Stimulated activated CD8-positive, alpha-beta memory T cell treated with anti-CD3 and anti-CD28 coated beads, Interleukin-12 subunit alpha, Interleukin-12 subunit beta, amount 100 ng/mL, for 4 hours (primary cell): ENCODE results near the gene FABP3.
"Not testable (repeated sequence)": the region's sequence is repeated elsewhere in the genome, so short reads cannot be mapped to it uniquely, and the experiment has no call there.

Experiments used
- DNase-seq: peaks from one replicate; pipeline ENCODE4 v3.0.0-alpha.2; 2020; ENCODE audit warnings: low read depth

FABP3 gene

DNA sequence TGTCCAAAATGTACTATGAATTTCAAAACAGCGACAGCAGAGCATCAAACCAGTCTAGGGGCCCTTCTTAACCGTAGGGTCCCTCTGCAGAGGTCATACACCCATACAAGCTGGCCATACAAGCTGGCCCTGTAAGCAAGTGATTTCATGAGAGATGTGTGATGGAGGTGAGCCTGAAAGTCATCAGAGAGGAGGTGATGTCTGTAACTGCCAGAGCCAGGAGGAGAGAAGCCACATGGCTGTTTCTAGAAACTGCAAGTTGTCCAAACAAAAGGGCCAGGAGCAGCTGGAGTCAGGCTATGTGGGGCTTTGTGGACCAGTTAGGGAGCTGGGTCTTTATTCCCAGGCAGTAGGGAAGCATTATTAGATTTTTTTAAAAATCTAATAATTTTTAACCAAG, 25.4 kb upstream of the FABP3 start:
- DNase-seq, result no peak

DNA sequence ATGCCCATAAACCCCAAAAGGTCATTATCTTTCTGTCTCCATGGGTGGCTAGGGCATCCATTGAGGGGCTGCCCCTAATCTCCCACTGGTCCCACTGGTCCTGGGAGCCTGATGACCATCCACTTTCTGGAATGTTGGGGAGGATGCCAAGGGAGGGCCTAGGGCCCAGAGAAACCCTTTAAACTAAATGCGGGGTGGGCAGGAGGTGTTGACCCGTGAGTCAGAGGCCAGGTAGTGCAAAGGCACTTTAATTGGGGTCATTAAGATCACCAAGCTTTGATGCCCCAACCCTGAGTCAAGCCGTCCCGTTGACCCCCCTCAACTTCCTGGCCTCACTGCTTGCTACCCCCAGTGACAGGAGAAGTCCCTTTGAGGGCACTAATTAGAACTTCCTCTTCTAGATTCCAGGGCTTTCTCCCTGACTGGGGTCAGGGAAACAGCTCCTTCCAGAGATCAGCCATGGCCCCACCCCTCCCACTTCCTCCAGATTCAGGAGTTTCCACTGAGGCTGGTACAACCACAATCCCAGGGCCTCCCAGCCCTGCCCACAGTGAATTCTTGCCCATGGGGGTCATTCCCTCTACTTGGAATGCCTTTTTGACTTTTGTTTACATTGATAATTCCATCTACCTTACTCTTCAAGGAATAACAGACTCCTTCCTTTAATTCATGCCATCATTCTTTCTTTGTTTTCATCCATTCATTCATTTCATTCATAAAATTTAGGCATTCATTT, 24.7 kb upstream of the FABP3 start:
- DNase-seq, result no peak

DNA sequence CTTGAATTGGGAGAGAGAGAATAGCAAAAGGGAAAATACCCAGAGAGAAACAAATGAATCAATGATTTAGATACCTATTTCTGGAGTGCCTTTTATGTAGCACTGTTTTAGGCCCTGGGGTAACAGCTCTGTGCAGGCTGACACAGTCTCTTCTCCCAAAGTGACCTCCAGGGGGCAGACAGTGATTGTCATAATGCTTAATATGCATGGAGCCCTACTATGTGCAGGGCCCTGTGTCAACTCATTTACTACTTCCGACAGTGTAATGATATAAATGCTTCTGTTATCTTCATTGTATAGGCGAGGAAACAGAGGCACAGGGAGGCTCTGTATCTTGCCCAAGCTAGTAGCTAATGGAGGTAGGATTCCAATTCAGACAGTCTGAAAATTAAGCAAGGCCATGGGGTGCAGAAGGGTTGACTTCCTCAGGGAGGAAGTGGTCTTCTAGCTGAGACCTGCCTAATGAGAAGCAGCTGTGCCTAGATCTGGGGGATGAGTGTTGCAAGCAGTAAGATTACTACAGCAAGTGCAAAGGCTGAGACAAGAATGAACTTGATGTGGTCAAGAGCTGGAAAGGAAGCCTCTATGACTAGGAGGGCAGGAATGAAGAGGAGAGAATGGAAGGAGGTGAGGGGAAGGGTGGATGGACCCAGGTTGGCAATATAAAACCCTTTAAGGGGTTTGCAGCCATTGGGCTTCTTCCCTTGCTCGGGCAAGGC, 23.9 kb upstream of the FABP3 start:
- DNase-seq, result no peak

DNA sequence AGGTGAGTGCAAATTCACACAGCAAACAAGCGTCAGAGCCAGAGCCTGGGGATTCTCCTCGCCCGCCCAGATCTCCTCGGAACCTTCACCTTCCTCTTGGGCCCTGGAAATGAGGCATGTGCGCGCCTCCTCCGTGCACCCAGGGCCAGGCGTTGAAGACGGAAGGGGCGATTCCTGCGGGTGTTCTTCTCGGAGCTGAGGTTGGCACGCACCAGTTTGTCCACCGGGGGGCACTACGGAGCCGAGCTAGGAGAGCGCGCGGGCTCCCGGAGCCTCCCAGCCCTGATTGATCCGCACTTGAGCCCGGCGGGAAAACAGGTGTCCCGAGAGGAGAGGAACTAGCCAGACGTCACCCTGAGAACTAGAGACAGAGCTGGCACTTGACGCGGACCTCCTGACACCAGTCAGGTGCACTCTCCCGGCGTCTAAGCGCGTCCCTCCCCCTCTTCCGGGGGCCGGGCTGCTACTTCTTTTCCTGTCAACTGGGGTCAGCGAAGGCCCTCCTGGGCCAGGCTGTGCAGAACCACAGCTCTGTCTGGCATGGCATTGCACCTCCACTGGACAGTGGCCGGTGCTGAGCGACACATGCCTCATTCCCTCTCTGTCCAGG, 21.8 kb upstream of the FABP3 start:
- DNase-seq, result peak; percentile 49

DNA sequence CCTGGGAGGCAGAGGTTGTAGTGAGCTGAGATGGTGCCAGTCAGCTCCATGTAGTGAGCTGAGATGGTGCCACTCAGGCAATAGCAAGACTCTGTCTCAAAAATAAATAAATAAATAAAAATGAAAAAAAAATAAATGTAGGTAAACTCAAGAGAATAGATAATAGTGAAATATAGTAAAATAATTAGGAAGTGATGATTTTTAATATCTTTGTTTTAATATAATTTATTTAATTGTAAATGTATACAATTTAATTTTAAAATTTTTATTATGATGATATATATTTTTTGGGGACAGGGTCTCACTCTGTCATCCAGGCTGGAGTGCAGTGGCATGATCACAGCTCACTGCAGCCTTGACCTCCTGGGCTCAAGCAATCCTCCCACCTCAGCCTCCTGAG, 20.6 kb upstream of the FABP3 start:
- DNase-seq, result no peak

DNA sequence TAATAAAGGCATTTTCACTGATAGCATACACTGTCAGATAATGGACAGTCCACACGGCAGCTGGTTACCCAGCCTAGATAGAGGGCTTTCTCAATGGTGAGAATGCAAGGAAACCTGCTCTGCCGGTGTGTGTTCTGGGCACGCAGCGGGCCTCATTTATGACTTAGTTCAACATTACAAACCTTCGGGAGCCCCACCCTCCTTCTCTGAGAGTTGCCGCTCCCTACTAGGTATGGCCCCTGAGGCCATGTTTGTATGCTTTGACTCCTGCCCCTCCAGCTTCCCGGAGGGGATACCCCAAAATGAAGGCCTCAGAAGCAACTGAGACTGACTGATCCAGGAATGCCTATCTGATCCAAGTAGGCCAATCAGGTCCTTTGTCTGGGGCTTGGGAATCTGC, 17.2 kb upstream of the FABP3 start:
- no peak for DNase-seq

DNA sequence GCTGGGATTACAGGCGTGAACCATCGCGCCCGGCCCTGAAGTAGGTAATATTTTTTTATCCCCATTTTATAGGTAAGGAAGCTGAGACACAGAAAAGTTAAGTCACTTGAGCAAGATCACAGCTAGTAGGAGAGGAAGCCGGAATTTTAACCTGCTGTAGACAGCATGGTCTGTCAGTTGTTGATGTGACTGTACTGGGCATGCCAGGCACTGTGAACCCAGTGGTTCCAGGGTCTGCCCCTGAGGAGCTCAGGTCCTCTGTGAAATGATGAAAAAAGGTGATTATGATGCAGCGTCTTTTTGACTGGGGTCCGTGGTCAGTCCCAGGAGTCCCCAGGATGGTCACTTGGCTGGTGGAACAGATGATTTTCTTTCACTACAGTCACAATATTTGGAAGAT, 16.7 kb upstream of the FABP3 start:
- no peak for DNase-seq

DNA sequence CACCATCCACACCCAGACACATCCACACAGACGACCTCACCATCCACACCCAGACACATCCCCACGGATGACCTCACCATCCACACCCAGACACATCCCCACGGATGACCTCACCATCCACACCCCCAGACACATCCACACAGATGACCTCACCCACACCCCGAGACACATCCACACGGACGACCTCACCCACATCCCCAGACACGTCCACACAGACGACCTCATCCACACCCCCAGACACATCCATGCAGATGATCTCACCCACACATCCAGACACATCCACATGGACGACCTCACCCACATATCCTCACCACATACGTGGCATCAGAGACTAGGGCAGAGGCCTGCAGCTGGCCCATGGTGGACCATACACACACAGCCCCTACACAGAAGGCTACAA, 14.7 kb upstream of the FABP3 start:
- DNase-seq, result no peak

DNA sequence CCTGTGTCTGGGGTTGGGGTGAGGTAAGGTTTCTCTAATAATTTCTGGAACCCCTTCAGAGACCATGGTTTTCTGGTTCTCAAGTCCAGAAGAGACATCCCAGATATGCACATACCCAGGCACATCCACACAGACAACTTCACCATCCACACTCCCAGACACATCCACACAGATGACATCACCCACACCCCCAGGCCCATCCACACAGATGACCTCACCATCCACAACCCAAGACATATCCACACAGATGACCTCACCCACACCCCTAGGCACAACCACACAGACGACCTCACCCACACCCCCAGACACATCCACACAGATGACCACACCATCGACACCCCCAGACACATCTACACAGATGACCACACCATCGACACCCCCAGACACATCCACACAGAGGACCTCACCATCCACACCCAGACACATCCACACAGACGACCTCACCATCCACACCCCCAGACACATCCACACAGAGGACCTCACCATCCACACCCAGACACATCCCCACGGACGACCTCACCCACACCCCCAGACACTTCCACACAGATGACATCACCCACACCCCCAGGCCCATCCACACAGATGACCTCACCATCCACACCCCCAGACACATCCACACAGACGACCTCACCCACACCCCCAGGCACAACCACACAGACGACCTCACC, 13.8 kb upstream of the FABP3 start:
- DNase-seq, result not testable (repeated sequence)

DNA sequence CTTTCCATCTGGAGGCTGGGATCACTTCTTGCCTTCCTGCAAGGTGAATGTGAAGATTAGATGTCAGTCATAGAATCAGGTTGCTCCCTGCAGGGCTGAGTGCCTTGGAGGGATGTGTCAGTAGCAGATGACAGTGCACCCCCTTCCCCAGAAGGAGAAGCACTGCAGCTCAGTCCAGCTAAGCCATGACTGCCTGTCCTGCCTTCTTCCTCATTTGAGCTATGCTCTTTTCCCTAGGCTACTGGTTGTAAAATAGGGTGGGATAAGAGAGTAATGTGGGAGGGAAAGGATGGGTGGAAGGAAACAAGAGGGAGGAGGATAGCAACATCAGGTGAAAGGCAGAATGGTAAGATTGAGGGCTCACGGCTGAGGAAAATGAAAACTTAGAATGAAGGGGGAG, 11.1 kb upstream of the FABP3 start:
- DNase-seq, result no peak

DNA sequence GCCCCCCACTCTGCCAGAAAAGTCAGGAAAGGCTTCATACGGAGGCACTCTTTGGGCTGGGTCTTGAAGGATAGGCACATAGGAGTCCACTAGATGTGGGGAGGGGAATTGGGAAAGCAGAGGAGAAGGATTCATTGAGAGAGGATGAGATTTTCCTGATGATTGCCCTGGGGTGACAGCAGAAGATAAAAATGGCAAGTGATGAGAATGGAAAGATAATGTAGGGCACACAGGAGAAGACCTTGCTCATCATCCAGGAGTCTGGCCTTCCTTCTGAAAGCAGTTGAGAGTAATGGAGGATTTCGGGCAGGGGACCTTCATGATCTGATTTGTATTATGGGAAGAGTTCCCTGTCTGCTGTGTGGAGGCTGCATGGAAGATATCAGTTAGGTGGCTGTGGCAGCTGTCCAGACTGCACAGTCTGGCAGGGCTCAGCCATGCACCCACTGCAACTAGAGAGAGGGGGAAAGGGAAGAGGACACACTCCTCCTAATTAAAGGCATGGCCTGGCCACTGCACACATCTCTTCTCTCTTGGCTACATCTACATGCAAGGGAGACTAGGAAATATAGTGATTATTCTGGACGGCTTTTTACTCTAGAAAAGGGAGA, 9.6 kb upstream of the FABP3 start:
- no peak for DNase-seq

DNA sequence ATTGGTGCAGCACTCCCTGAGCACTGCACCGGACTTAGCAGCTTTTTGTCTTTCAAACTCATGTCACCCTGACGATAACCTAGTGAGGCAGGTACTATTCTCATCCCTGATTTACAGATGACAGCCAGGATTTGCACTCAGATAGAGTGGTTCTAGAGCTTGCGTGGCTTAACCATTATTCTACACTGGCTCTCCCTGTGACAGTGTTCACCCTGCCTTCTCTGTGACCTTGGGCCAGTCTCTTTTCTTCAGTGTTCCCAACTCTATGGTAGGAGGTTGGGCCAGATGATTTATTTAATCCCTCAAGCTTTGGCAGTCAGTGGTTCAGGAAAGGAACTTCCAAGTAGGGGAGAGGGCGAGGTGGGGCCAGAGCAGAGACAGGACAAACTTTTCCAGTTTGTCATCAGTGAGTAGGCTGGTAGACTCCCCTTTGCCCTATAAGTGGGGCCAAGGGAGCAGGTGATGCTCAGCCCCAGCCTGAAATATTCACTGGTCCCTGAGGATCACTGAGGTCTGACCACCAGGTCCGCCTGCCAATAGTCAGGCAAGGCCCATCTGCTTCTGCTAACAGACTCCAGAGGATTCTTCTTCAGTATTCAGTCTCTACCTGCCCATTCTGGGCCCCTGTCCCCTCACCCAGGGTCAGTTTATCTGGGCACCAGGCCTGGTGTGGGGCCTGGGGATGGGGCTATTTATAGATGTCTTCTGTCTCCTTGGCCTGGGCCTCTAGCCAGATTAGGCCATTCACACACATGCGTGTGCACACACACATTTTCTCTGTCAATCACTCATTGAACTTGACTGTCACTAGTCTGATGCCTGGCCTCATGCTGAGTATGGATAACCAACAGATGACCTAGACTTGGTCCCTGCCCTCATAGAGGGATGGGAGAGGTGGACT, 8.8 kb upstream of the FABP3 start:
- DNase-seq, result no peak

DNA sequence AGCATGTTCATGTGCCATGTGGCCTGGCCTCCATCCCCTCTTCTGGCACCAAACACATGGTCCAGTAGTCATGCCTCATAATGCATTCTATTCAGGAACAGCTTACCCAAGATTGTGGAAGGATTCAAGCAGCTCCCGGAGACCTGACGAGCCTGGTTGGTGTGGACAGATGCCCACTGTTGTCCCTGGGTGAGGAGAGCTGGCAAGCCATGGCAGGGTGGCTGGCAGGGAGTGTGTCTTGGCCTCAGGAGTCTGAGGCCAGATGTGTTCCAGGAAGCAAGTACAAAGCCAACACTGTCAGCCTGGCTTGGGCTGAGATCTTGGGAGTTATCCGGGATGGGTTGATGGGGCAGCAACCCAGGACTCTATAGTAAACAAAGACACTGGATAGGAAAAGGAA, 7.3 kb upstream of the FABP3 start:
- DNase-seq, result no peak

DNA sequence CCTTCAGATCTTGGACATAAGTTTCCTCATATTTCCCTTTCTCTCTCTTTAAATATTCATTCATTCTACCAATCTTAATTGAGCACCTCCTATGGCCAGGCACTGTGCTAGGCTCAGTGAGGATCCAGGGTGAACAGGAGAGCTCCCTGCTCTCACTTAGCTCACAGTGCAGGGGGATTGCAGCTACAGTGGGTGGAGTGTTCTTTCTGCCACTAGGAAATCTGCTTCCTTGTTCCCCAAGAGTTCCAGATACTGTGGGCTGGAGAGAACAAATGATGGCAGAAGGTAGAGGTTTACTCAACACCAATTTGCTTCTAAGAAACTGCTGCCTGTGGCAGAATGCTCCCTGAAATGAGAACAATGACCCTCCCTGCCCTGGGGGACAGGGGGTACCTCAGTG, 5.1 kb upstream of the FABP3 start:
- DNase-seq, result no peak

DNA sequence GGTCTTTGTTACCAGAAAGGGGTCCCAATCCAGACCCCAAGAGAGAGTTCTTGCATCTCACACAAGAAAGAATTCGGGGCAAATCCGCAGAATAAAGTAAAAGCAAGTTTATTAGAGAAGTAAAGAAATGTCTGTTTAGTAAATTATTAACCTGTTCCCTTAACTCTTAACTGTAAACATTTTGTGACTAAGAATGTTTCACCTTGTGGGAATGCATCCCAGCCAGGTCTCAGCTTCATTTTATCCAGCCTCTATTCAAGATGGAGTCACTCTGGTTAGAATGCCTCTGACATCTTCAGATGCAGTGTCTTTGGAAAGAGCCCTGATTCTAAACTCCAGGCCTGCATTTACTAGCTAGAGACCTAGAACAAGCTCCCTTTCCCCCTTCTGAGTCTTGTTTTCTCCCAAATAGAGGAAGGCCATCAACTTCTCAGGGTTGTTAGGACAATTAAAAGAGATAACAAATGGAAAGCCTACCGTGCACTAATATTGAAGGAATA, 4.5 kb upstream of the FABP3 start:
- DNase-seq, result no peak

DNA sequence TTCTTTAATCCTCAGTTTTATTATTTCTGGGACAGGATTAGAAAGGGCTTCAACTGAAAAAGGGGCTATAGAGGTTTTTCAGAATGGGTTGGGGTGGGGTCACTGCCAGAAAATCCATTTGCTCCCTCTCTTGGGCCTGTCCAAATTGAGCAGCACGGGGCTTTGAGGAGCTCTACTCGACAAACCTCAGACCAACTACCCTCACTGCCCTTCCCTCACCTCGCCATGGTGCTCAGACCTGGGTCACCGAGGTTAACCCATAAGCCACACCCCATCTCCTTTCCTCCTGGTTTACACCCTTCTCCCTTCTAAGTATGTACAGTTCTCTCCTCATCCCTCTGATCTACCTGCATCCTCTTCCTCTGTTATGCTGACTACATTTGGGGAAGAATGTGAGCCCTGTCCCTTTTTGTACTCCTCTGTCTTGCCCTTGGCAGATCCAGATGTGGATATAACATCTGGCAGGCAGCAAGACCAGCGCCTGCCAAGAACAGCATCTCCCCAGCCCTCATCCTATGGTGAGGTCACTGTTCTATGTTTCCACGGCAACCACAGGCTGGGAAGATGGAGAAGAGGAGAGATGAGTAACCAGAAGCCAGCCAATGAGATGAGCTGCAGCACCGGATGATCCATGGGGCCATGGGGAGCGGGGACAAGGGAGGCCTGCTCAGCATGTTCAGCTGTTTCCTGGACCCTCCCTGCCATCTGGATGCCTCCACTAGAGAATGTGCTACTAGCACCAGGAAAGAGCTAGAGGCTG, 3.7 kb upstream of the FABP3 start:
- no peak for DNase-seq

DNA sequence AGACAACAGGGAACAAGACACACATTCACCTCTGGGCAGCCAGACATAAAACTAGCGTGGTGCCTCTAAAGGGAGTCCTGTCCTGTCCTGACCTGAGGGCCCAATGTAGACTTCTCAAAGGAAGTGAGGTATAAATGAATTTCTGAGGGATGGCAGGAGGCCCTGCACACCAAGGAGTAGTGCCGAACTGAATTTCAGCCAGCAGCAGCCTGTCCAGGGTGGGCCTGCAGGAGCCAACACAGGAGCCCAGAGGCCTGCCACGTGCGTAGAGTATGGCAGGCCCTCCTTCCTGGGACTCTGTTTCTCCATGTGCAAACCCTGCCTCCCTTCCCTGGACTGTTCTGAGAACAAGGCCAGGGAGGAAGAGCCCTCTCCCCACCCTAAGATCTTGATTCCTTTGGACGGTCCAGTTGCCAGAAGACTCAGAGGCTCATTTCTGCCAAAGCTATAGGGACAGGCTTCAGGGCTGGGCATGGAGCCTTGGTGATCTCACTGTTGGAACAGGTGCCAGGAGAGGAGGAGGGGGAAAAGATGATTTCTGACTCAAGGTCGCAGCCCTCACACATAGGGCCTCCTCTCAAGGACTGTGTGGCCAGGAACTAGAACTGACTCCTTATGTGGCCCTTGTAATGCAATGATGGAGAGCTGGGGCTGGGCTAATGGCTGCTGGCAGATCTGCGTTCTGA, 1.8 kb upstream of the FABP3 start:
- no peak for DNase-seq

DNA sequence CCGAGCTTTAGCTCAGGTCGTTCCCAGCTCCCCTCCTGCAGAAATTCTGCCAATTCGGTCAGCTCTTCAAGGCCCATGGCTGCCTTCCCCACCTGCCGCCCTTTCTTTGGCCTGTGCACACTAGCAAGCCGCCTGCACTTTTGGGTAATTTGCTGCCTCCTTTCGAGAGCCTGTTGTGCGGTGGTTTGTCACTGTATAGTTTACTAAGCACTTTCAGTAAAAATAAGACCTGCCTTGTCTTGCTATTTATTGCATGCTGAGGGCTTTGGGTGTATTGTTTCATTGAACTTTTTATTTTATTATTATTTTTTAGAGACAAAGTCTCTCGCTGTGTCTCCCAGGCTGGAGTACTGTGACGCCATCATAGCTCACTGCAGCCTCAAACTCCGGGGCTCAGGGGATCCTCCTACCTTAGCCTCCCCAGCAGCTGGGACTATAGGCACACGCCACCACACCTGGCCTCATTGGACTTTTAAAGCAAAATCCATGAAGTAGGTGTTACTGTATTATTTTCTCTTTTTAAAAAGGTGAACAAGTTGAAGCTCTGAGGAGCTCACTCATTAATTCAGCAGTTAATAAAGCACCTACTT, 1.1 kb upstream of the FABP3 start:
- no peak for DNase-seq

DNA sequence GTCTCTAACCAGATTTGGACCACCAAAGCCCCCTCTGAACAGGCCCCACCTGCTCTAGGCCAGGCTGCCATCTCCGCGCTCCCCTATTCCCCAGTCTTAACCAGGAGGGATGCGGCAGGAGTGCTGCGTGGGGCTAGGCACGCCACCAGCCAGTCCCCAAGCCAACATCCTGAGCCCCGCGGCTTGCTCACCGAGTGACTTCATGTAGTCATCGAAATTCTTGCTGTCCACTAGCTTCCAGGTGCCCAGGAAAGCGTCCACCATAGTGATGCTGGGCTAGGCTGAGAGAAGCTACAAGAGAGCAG, 173 bp downstream of the FABP3 start:
- DNase-seq, result no peak

DNA sequence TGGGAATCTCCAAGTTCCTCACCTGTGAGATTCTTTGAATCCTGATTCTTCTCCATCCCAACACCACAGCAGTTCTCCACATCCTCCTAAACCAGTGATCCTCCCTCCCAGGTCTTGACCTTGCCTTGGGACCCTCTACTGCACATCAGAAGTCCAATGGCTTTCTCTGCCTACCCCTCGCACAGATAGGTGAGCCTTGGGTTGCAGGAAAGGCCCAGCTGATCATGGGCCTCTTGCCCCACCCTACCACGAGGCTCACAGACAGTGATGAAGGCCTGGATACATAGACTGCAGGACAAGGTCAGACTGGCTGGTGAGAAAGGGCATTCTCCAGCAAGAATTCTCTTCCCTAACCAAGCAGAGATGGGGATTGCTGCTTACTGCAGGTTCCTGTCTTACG, 825 bp downstream of the FABP3 start:
- DNase-seq, result no peak
